Stimulated activated effector memory CD8-positive, alpha-beta T cell treated with anti-CD3 and anti-CD28 coated beads, Interleukin-12 subunit alpha, Interleukin-12 subunit beta, amount 100 ng/mL, for 72 hours (primary cell): ENCODE data around the gene OTUB2.
"Not testable (repeated sequence)": the region's sequence is repeated elsewhere in the genome, so short reads cannot be mapped to it uniquely, and the experiment has no call there.

Experiments
- ATAC-seq: fragments of 150-1000 bp; cut with Tn5 transposase; 2 replicates; pipeline ENCODE4 v1.10.0; 2021
- DNase-seq, 2 donors: peaks; one replicate each; pipeline ENCODE4 v3.0.0; 2021 to 2022; ENCODE audit warnings: low spot score in 2 of 2
- H3K27ac Mint-ChIP-seq: one replicate; pipeline ENCODE4 v1.8.0; 2022; ENCODE audit warnings: mild to moderate bottlenecking, mixed read lengths
- H3K36me3 Mint-ChIP-seq: one replicate; pipeline ENCODE4 v1.8.0; 2022; ENCODE audit warnings: mild to moderate bottlenecking, mixed read lengths
- H3K4me1 Mint-ChIP-seq: one replicate; pipeline ENCODE4 v1.8.0; 2022; ENCODE audit warnings: mixed read lengths
- H3K4me3 Mint-ChIP-seq: one replicate; pipeline ENCODE4 v1.8.0; 2022; ENCODE audit warnings: mild to moderate bottlenecking, mixed read lengths
- H3K9me3 Mint-ChIP-seq: one replicate; pipeline ENCODE4 v1.8.0; 2022; ENCODE audit warnings: mixed read lengths

The OTUB2 gene

DNA sequence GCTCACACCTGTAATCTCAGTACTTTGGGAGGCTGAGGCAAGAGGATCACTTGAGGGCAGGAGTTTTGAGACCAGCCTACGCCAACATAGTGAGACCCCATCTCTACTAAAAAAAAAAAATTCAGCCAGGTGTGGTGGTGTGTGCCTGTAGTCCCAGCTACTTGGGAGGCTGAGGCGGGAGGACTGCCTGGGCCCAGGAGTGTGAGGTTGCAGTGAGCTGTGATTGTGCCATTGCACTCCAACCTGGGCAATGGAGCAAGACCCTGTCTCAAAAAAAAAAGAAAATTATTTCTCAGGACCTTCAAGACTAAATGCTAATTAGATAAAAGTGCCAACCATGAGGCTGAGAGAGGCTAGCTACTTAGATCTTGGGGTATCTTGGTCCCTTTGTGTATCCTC lies 23.5 kb downstream of the OTUB2 start:
- H3K27ac Mint-ChIP-seq: peak overlapping the region; percentile 5
- H3K36me3 Mint-ChIP-seq: peaks cover 100% of the 10 kb centered on the region

GRCh38 chr14:94050231-94050880 lies 24.2 kb downstream of the OTUB2 start:
- no peaks in the 10 kb centered on the region for H3K9me3 Mint-ChIP-seq
- ATAC-seq (no peak), DNase-seq (no peak)
- no peak overlapping the region for H3K4me3 Mint-ChIP-seq
- H3K4me1 Mint-ChIP-seq: peaks cover 25% of the 10 kb centered on the region
- H3K36me3 Mint-ChIP-seq: peaks cover 100% of the 10 kb centered on the region
- H3K27ac Mint-ChIP-seq: peak overlapping the region; percentile 79

More for the DNA sequence above, 23.5 kb downstream of the OTUB2 start:
- Mint-ChIP-seq H3K4me3 (no peak overlapping the region), H3K9me3 (no peaks in the 10 kb centered on the region), H3K4me1 (peaks cover 18% of the 10 kb centered on the region)
- DNase-seq (no peak), ATAC-seq (no peak)

- peaks cover 33% of the 10 kb centered on the region for H3K4me1 Mint-ChIP-seq
- H3K9me3 Mint-ChIP-seq: no peaks in the 10 kb centered on the region
- no peak for DNase-seq
- H3K36me3 Mint-ChIP-seq: peaks cover 100% of the 10 kb centered on the region
- peak overlapping the region; percentile 79 for H3K27ac Mint-ChIP-seq
- no peak for ATAC-seq
- H3K4me3 Mint-ChIP-seq: no peak overlapping the region
Observed at GRCh38 chr14:94051115-94051514, 25.0 kb downstream of the OTUB2 start.

DNA sequence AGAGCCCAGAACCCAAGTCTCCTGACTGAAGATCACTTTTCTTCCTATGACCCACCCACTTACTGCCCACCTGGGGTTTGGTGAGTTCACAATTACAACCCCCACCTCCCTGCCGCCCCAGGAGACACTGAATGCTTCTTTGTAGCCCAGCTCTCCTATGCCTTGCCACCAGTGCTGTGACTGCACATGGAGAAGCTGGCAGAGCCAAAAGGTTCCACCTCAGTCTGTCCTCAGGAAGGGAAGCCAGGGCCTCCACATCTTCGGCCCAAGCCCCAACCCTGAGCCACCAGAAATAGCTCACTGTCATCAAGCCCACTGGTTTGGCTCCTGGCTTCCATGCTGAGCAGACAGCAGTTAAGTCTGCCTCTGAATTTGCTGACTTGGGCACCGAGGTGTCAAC lies 25.6 kb downstream of the OTUB2 start:
- H3K27ac Mint-ChIP-seq: peak overlapping the region; percentile 79
- ATAC-seq (no peak), DNase-seq (no peak)
- H3K4me3 Mint-ChIP-seq: no peak overlapping the region
- H3K4me1 Mint-ChIP-seq: peaks cover 40% of the 10 kb centered on the region
- peaks cover 100% of the 10 kb centered on the region for H3K36me3 Mint-ChIP-seq
- no peaks in the 10 kb centered on the region for H3K9me3 Mint-ChIP-seq

- no peak for ATAC-seq
- no peaks in the 10 kb centered on the region for H3K9me3 Mint-ChIP-seq
- H3K4me3 Mint-ChIP-seq: no peak overlapping the region
- DNase-seq: no peak
- H3K4me1 Mint-ChIP-seq: peaks cover 44% of the 10 kb centered on the region
- H3K36me3 Mint-ChIP-seq: peaks cover 100% of the 10 kb centered on the region
- peak overlapping the region; percentile 79 for H3K27ac Mint-ChIP-seq
Observed at GRCh38 chr14:94052199-94052598, 26.1 kb downstream of the OTUB2 start.

GRCh38 chr14:94052662-94053061 lies 26.5 kb downstream of the OTUB2 start:
- Mint-ChIP-seq H3K9me3 (no peaks in the 10 kb centered on the region), H3K4me3 (no peak overlapping the region), H3K36me3 (peaks cover 100% of the 10 kb centered on the region), H3K4me1 (peaks cover 48% of the 10 kb centered on the region), H3K27ac (peak overlapping the region; percentile 79)
- DNase-seq (no peak), ATAC-seq (no peak)

DNA sequence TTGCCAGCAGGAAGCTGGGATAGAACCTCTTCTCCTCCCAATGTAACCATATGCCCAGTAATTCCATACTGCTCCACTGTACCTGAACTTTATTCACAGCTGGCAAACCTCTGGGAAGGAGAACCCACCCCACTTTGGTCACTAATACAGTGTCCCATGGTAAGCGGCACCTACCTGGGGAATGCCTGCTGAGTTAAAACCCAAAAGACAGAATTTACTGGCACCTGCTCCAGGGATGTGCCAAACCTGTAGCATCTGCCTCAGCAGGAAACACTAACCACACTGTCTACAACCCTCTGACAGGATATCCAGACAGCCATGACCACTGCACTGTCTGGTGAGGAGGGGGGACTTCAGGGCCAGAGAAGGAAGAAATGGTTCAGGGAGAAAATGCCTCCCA lies 28.3 kb downstream of the OTUB2 start:
- Mint-ChIP-seq H3K4me1 (peaks cover 63% of the 10 kb centered on the region), H3K27ac (peak overlapping the region; percentile 90), H3K4me3 (no peak overlapping the region), H3K9me3 (no peaks in the 10 kb centered on the region), H3K36me3 (peaks cover 100% of the 10 kb centered on the region)
- ATAC-seq (no peak), DNase-seq (no peak)

DNA sequence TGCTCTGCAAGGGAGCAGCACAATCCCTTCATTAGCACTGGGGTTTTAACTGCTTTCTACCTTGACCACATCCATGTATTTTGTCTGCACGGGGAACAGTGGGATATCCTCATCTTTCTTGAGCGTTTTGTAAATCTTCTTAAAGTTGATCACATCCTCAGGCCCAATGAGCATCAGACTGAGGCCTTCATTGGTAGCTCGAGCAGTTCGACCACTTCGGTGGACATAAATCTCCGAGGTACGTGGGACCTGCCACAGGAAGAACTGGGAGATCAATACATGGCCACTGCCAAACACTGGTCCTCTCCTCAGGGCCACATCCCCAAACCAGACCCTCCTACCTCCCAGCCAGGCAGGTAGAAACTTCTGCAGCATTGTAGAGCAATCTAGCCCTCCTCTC lies 28.8 kb downstream of the OTUB2 start:
- Mint-ChIP-seq H3K27ac (peak overlapping the region; percentile 90), H3K9me3 (no peaks in the 10 kb centered on the region), H3K4me3 (no peak overlapping the region)

DNA sequence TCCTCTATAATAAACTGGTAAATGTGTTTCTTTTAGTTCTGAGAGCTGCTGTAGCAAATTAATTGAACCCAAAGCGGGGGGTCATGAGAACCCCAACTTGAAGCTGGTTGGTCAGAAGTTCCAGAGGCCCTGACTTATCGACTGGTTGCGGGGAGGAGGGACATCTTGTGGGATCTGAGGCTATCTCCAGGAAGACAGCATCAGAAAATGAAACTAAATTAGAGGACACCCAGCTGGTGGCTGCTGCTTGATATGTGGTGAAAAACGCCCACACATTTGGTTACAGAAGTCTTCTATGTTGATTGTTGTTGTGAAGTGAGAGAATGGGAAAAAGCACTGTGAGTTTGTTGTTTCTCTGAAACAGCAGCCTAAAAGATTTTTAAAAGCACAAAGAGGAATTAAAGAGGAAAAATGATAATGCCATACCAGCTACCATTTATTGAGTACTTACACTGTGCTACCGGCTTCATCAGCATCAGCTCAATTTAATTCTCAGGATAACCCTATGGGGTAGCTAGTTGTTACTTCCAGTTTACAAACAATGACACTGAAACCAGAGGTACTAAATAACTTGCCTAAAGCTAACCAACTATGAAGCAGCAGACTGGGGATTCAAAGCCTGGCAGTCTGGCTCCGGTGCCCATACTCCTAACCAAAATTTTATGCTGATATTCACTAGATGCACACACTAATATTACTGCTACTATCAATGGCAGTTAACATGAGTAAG lies 30.6 kb downstream of the OTUB2 start:
- DNase-seq (no peak), ATAC-seq (peak; percentile 92)
- Mint-ChIP-seq H3K4me3 (peak overlapping the region; percentile 24), H3K36me3 (peaks cover 100% of the 10 kb centered on the region), H3K27ac (peak overlapping the region; percentile 90), H3K4me1 (peaks cover 81% of the 10 kb centered on the region), H3K9me3 (no peaks in the 10 kb centered on the region)

More for the DNA sequence above, 28.8 kb downstream of the OTUB2 start:
- DNase-seq (no peak), ATAC-seq (no peak)
- Mint-ChIP-seq H3K4me1 (peaks cover 64% of the 10 kb centered on the region), H3K36me3 (peaks cover 100% of the 10 kb centered on the region)

GRCh38 chr14:94058128-94058673 lies 32.1 kb downstream of the OTUB2 start:
- no peak for DNase-seq
- Mint-ChIP-seq H3K9me3 (no peaks in the 10 kb centered on the region), H3K4me3 (no peak overlapping the region), H3K4me1 (peaks cover 83% of the 10 kb centered on the region), H3K27ac (peak overlapping the region; percentile 5), H3K36me3 (peaks cover 100% of the 10 kb centered on the region)
- ATAC-seq: peak; percentile 17

DNA sequence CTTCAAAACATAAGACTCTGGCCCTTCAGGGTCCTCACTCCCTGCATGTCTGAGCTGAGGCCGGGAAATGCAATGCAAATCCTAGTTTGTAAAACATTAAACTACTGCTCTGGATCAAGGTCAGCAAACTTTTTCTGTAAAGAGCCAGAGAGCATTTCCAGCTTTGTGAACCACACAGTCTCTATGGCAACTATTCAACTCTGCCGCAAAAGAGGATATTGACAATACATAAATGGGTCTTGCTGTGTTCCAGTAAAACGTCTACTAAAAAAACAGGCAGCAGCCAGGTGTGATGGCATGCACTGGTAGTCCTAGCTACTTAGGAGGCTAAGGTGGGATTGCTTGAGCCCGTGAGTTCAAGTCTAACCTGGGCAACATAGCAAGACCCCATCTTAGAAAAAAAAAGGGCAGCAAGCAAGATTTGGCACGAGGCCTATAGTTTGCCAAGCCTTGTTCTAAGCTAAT lies 32.6 kb downstream of the OTUB2 start:
- H3K9me3 Mint-ChIP-seq: no peaks in the 10 kb centered on the region
- H3K4me1 Mint-ChIP-seq: peaks cover 86% of the 10 kb centered on the region
- H3K27ac Mint-ChIP-seq: peak overlapping the region; percentile 23
- ATAC-seq (no peak), DNase-seq (no peak)
- H3K4me3 Mint-ChIP-seq: no peak overlapping the region
- H3K36me3 Mint-ChIP-seq: peaks cover 100% of the 10 kb centered on the region

GRCh38 chr14:94059998-94060397 lies 33.9 kb downstream of the OTUB2 start:
- no peak for ATAC-seq
- peaks cover 84% of the 10 kb centered on the region for H3K4me1 Mint-ChIP-seq
- no peak for DNase-seq
- H3K9me3 Mint-ChIP-seq: no peaks in the 10 kb centered on the region
- H3K4me3 Mint-ChIP-seq: no peak overlapping the region
- H3K27ac Mint-ChIP-seq: peak overlapping the region; percentile 62
- H3K36me3 Mint-ChIP-seq: peaks cover 100% of the 10 kb centered on the region

GRCh38 chr14:94062344-94062940 lies 36.3 kb downstream of the OTUB2 start:
- no peaks in the 10 kb centered on the region for H3K9me3 Mint-ChIP-seq
- DNase-seq (peak in 1 of 2 donors; percentile 41), ATAC-seq (no peak)
- peaks cover 93% of the 10 kb centered on the region for H3K36me3 Mint-ChIP-seq
- peak overlapping the region; percentile 26 for H3K27ac Mint-ChIP-seq
- no peak overlapping the region for H3K4me3 Mint-ChIP-seq
- H3K4me1 Mint-ChIP-seq: peaks cover 84% of the 10 kb centered on the region

DNA sequence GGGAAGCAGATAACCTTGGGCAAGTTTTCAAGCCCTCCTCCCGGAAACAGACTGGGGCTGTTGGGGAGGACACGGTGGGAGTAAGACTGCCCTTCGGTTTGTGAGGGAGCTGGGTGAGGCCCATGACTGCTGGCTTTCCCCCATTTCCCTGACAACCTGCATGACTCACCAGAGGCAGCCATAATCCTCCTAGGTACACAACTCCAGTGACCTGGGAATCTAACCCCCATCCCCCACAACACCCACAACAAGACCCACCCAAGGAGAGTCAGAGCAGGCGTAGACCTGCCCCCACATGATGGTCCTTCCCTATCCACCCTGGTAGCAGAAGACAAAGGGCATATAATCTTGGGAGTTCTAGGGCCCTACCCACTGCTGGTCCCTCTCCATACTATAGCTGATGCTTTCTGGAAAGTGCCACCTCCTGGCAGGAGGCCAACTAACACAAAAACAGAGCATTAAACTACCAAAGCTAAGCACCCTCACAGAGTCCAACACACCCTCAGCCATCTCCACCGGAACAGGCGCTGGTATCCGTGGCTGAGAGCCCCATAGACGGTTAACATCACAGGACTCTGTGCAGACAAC lies 40.0 kb downstream of the OTUB2 start:
- peak overlapping the region; percentile 8 for H3K27ac Mint-ChIP-seq

GRCh38 chr14:94072076-94072475 lies 45.9 kb downstream of the OTUB2 start:
- DNase-seq, ATAC-seq, H3K27ac Mint-ChIP-seq, H3K4me3 Mint-ChIP-seq: not testable (repeated sequence)
- Mint-ChIP-seq H3K36me3 (peaks cover 75% of the 10 kb centered on the region), H3K4me1 (peaks cover 56% of the 10 kb centered on the region), H3K9me3 (peaks cover 12% of the 10 kb centered on the region)

More for the DNA sequence above, 40.0 kb downstream of the OTUB2 start:
- peaks cover 77% of the 10 kb centered on the region for H3K36me3 Mint-ChIP-seq
- no peak overlapping the region for H3K4me3 Mint-ChIP-seq
- H3K9me3 Mint-ChIP-seq: peaks cover 6% of the 10 kb centered on the region
- DNase-seq (no peak), ATAC-seq (no peak)
- peaks cover 91% of the 10 kb centered on the region for H3K4me1 Mint-ChIP-seq
